Brain microvascular endothelial cell (primary cell): Measurements from ENCODE around the gene IMP3.
"Not testable (repeated sequence)": the region's sequence is repeated elsewhere in the genome, so short reads cannot be mapped to it uniquely, and the experiment has no call there.

Experiments
- DNase-seq: peaks from one replicate; pipeline ENCODE4 v3.0.0-alpha.2; 2020
- H3K27ac ChIP-seq: fragments of 250-450 bp; sonication (Bioruptor Pico); 2 replicates; pipeline ENCODE4 v1.5.1; 2020; ENCODE audit warnings: mild to moderate bottlenecking, moderate library complexity
- H3K27me3 ChIP-seq: fragments of 250-450 bp; sonication (Bioruptor Pico); replicated peaks from 2 replicates; pipeline ENCODE4 v1.5.1; 2020; ENCODE audit warnings: mild to moderate bottlenecking
- H3K36me3 ChIP-seq: fragments of 250-450 bp; sonication (Bioruptor Pico); replicated peaks from 2 replicates; pipeline ENCODE4 v1.5.1; 2020; ENCODE audit warnings: mild to moderate bottlenecking
- H3K4me3 ChIP-seq: 2 replicates; pipeline ENCODE4 v1.5.1; 2011; ENCODE audit warnings: low read depth, mild to moderate bottlenecking, control low read depth, low read length, moderate library complexity
- in situ Hi-C: cut with HindIII; loops from 2 replicates; pipeline ENCODE4 v1.10.0; 2017; ENCODE audit warnings: low sequenced_read_pairs, low pct_ligation_motif_present
- TF ChIP-seq, protein P1 (sequence below): IDR thresholded peaks from 2 replicates; pipeline ENCODE4 v1.5.1; 2011; ENCODE audit warnings: low read depth, mild to moderate bottlenecking, moderate library complexity, low read length, control low read depth, inconsistent platforms; ENCODE audit errors: missing control alignments

IMP3 gene

DNA sequence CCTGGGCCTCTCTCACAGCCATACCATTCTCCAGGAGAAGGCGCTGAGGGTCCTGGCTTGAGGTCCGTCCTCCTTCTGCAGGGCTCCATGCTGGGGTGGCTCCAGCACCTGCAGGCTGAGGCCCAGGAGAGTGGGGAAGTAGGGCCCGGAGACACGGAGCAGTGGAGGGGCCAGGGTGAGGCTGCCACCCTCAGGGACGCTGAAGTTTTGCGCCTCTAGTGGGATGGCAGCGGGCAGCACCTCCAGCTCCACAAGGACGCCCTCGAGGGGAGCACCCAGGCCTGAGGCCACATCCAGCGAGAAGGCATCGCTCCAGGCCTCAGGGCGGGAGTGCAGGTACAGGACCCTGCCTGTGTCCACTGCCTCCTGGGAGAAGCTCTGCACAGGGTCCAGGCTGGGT lies 45.2 kb upstream of the IMP3 start:
- Histone ChIP-seq H3K27me3 (no peaks in the 10 kb centered on the region), H3K4me3 (no peak overlapping the region), H3K27ac (no peak overlapping the region), H3K36me3 (peaks cover 39% of the 10 kb centered on the region)
- TF ChIP-seq, protein P1, sequence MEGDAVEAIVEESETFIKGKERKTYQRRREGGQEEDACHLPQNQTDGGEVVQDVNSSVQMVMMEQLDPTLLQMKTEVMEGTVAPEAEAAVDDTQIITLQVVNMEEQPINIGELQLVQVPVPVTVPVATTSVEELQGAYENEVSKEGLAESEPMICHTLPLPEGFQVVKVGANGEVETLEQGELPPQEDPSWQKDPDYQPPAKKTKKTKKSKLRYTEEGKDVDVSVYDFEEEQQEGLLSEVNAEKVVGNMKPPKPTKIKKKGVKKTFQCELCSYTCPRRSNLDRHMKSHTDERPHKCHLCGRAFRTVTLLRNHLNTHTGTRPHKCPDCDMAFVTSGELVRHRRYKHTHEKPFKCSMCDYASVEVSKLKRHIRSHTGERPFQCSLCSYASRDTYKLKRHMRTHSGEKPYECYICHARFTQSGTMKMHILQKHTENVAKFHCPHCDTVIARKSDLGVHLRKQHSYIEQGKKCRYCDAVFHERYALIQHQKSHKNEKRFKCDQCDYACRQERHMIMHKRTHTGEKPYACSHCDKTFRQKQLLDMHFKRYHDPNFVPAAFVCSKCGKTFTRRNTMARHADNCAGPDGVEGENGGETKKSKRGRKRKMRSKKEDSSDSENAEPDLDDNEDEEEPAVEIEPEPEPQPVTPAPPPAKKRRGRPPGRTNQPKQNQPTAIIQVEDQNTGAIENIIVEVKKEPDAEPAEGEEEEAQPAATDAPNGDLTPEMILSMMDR, result no peak
- DNase-seq, result no peak
- in situ Hi-C loops, result no loop called here

DNA sequence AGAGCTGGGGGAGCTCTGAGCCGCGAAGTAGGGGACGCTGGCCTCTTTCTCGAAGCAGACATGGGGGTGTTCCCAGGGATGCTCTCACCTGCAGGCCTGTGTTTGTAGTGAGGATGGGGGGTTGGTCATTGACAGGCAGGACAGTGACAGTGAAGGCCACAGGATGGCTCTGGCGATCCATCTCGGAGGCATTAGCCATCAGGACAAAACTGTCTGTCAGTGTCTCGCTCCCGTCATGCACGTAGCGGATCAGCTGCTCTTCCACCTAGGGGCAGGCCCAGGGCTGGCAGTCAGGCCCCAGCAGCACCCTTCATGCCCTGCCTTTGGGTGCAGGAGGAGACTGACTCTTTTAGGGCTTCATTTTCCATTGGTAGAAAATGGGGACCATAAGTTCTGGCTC lies 44.6 kb upstream of the IMP3 start:
- Histone ChIP-seq H3K36me3 (peaks cover 39% of the 10 kb centered on the region), H3K27me3 (no peaks in the 10 kb centered on the region), H3K4me3 (no peak overlapping the region), H3K27ac (no peak overlapping the region)
- in situ Hi-C loops, result no loop called here
- TF ChIP-seq, protein P1, result no peak
- no peak for DNase-seq

DNA sequence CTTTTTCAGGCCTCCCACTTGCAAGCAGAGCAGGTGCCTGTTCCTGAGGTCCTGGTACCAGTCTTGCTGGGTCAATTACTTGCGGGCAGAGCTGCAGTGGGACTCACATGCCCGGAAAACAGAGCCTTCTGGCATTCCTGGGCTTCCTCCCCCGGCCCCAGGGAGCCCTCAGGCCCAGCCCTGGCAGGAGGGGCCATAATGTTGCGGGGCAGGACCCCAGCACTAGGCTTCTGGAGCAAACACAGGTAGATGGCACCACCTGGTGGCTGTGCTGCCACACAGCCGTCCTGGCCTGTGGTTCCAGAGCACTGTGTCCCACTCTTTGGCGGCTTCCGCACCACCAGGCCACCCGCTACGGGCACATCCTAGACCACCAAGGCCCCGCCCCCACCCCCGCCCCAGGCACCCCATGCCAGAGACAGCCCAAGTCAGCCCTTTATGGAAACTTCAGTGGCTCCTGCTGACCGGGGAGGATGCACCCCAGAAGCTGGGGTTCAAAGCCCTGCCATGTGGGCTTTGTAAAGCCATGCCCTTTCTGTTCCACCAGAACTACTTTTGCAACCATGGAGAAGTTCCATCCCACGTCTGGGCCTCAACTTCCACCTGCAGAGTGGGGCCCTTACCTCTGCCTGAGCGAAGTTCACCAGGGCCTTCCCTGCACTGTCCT lies 43.8 kb upstream of the IMP3 start:
- in situ Hi-C loops, H3K4me3 ChIP-seq, H3K27ac ChIP-seq, H3K27me3 ChIP-seq: not testable (repeated sequence)
- TF ChIP-seq, protein P1, result peak; percentile 77
- peak; percentile 49 for DNase-seq
- peaks cover 36% of the 10 kb centered on the region for H3K36me3 ChIP-seq

DNA sequence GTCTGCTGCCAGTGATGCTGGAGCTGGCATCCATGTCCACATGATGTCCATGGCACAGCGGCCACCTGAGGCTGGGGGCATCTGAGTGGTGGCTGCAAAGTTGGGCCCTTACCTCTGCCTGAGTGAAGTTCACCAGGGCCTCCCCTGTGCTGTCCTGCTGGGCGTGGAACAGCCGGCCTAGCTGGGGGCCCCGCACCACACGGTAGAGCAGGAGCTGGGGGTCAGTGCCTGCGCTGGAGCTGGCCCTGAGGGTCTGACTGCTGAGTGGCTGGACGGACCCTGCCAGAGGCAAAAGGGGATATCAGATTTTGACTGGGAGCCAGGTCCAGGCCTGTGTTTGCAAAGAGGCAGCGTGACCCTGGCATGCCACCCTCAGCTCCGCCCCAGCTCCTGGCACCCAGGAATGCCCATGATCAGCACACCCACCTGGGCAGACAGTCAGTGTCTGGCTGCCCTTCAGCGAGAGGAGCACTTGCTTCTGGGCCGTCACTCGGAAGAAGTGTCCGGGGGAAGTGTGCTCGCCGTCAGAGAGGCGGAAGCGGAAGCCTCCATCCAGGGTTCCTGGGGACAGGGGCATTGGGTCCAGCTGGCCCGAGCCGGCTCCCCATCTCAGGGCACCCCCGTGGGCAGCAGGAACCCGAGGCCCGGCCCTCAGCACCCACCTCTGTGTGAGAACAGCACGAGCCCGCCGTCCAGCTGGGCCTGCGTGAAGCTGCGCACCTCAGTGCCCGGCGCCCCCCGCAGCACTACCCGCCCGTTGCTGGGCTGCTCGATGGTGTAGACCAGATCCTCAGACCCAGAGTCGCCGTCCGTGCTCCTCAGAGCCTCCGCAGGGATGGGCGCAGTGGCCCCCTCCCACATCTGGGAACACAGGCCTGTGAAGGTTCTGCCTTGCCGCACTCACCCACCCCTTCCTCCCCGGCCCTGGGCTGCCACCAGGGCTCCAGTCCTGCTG lies 42.4 kb upstream of the IMP3 start:
- Histone ChIP-seq H3K4me3 (no peak overlapping the region), H3K27ac (no peak overlapping the region), H3K27me3 (no peaks in the 10 kb centered on the region), H3K36me3 (peaks cover 28% of the 10 kb centered on the region)
- TF ChIP-seq, protein P1, result no peak
- in situ Hi-C loops, result no loop called here
- no peak for DNase-seq

DNA sequence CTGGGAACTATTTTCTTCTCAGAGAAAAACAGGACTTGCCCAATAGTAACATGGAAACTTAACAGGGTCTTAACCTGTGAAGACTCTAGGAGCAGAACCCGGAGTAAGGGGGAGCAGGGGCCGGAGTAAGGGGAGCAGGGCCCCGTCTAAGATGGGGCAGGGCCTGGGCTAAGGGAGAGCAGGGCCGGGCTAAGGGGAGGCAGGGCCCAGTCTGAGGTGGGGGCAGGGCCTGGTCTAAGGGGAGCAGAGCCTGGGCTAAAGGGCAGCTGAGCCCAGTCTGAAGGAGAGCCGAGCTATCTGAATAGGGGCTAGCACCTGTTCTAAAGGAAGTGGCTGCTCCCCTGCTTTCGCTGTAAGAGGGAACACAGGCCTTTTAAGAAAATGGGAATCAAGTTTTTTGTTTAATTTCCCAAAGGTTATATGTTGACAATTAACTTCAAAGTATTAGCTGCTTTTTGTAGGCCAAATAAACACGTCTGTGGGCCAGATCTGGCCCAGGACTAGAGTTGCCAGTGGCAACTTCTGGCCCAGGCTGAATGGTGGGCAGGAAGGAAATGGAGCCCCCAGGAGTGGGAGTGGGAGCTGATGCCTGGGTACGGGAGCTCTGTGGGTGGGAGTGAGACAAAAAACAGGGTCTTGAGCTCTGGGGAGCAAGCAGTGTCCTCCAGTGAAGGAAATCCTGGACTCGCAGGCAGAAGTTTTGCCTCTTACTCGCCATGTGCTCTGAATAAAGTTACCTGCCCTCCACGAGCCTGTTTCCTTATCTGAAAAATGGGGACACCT lies 40.2 kb upstream of the IMP3 start:
- Histone ChIP-seq H3K27ac (no peak overlapping the region), H3K4me3 (no peak overlapping the region), H3K27me3 (no peaks in the 10 kb centered on the region), H3K36me3 (peaks cover 34% of the 10 kb centered on the region)
- no peak for DNase-seq
- in situ Hi-C loops, result no loop called here
- TF ChIP-seq, protein P1, result no peak

DNA sequence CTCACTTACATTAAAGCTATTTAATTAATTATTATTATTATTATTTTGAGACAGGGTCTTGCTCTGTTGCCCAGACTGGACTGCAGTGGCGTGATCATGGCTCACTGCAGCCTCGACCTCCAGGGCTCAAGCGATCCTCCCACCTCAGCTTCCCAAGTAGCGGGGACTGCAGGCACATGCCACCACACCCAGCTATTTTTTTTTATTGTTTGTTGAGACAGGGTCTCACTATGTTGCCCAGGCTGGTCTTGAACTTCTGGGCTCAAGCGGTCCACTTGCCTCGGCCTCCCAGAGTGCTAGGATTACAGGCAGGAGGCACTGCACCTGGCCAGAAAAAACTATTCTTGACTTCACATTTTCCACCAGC lies 38.3 kb upstream of the IMP3 start:
- H3K27ac ChIP-seq, H3K4me3 ChIP-seq, H3K27me3 ChIP-seq, in situ Hi-C loops, DNase-seq: not testable (repeated sequence)
- H3K36me3 ChIP-seq, result peaks cover 22% of the 10 kb centered on the region
